Stomach (tissue), 4 donors: ENCODE measurements around the gene PARVB.

ENCODE experiments used
- EP300 ChIP-seq: sonication (generic); formaldehyde crosslinking; IDR thresholded peaks from one replicate; pipeline ENCODE4 v1.6.1; 2017; ENCODE audit warnings: antibody characterized with exemption
- POLR2A ChIP-seq, 4 donors: fragments of 450-650 bp; IDR thresholded peaks; one replicate each; pipeline ENCODE4 v1.6.1; 2016; ENCODE audit warnings: antibody characterized with exemption in 4 of 4, control low read depth in 2 of 4, mild to moderate bottlenecking in 1 of 4, moderate library complexity in 1 of 4
- POLR2AphosphoS5 ChIP-seq, 3 donors: sonication (generic); formaldehyde crosslinking; IDR thresholded peaks; one replicate each; pipeline ENCODE4 v1.6.1; 2016; ENCODE audit warnings: antibody characterized with exemption in 3 of 3
- TF ChIP-seq, protein P1 (sequence below), 7 experiments: fragments of 450-650 bp in 4 of 7; fragments of 200-600 bp in 3 of 7; sonication (generic) in 3 of 7; IDR thresholded peaks; one replicate each; pipeline ENCODE4 v1.5.1; 2016 to 2019; ENCODE audit warnings: antibody characterized with exemption in 7 of 7, control low read depth in 2 of 7, mild to moderate bottlenecking in 1 of 7

DNA sequence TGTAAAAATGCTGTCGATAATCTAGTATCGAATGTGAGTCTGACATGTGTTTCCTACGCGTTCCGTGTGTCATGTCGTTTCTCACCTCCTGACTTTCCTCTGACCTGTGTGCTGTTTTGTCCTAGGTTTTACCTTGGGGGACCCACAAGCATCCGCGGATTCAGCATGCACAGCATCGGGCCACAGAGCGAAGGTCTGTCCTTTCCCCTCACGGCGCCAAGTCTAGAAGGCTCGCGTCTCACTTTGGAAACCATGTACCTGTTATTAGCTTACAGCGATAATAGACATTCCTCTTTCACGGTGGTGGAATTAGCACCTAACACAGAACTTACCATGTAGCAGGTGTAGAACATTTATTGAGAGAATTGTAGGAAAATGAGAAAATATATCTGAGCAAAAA is 40.3 kb upstream of the PARVB start:
- TF ChIP-seq, protein P1, sequence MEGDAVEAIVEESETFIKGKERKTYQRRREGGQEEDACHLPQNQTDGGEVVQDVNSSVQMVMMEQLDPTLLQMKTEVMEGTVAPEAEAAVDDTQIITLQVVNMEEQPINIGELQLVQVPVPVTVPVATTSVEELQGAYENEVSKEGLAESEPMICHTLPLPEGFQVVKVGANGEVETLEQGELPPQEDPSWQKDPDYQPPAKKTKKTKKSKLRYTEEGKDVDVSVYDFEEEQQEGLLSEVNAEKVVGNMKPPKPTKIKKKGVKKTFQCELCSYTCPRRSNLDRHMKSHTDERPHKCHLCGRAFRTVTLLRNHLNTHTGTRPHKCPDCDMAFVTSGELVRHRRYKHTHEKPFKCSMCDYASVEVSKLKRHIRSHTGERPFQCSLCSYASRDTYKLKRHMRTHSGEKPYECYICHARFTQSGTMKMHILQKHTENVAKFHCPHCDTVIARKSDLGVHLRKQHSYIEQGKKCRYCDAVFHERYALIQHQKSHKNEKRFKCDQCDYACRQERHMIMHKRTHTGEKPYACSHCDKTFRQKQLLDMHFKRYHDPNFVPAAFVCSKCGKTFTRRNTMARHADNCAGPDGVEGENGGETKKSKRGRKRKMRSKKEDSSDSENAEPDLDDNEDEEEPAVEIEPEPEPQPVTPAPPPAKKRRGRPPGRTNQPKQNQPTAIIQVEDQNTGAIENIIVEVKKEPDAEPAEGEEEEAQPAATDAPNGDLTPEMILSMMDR (IDR thresholded peaks at IDR 0.05), result no peak
- TF ChIP-seq POLR2A (IDR thresholded peaks at IDR 0.05), result no peak
- no peak for TF ChIP-seq POLR2AphosphoS5 (IDR thresholded peaks at IDR 0.05)
- no peak for TF ChIP-seq EP300
